Uterus (tissue), 2 donors: Measurements from ENCODE around the gene MRGPRD.

Experiments used
- CTCF ChIP-seq, 4 experiments: fragments of 200-600 bp in 2 of 4; fragments of 450-650 bp in 2 of 4; sonication (generic) in 2 of 4; IDR thresholded peaks; one replicate each; pipeline ENCODE4 v1.5.1; 2016 to 2019; ENCODE audit warnings: antibody characterized with exemption in 4 of 4, mild to moderate bottlenecking in 2 of 4, moderate library complexity in 1 of 4
- POLR2A ChIP-seq, 2 donors: fragments of 450-650 bp; IDR thresholded peaks; one replicate each; pipeline ENCODE4 v1.6.1; 2016; ENCODE audit warnings: antibody characterized with exemption in 2 of 2, mild to moderate bottlenecking in 1 of 2, moderate library complexity in 1 of 2

- TF ChIP-seq CTCF (IDR thresholded peaks at IDR 0.05), result no peak
- TF ChIP-seq POLR2A (IDR thresholded peaks at IDR 0.05), result no peak
Observed at GRCh38 chr11:69009441-69010211, 28.8 kb upstream of the MRGPRD start.
